HepG2 (cell line): Measurements from ENCODE around the gene MYCBPAP. TPM values are rescaled to one million over a fixed set of nuclear protein-coding genes. Genes with fewer than 3 reads are reported as not detected.

Experiments
- ATAC-seq: fragments of 200-7000 bp; cut with Tn5 transposase; 3 replicates; pipeline ENCODE4 v1.9.1; 2020; ENCODE audit warnings: mild to moderate bottlenecking, moderate library complexity
- BruUV-seq: library from RNA; stranded (reverse); fragments of 400-500 nt; replicated peaks from 2 replicates; lab custom pipeline; 2021; lab: Mats Ljungman, UMichigan
- CTCF ChIA-PET: fragments of 300-600 bp; formaldehyde crosslinking; extraction: SDS; loops from one replicate; lab custom pipeline; 2021; ENCODE audit warnings: low total read pairs, inconsistent platforms, low intra/inter-chr PET ratio; lab: Yijun Ruan, JAX
- POLR2A ChIA-PET: fragments of 350-600 bp; sonication (Branson Sonifier 250); formaldehyde crosslinking; loops from one replicate; lab custom pipeline; 2020; ENCODE audit warnings: antibody characterized with exemption, inconsistent platforms; lab: Yijun Ruan, JAX
- DNase-seq: peaks from one replicate; pipeline ENCODE4 v3.0.0-alpha.2; 2015; ENCODE audit warnings: low spot score
- FAIRE-seq: peaks from 3 replicates; lab custom pipeline; 2011; peaks lifted over from hg19 to GRCh38; lab: Jason Lieb, UNC
- H2AFZ ChIP-seq: one replicate; pipeline ENCODE4 v1.6.1; 2011; ENCODE audit warnings: low read length, inconsistent platforms
- H3K27ac ChIP-seq: fragments of 300-600 bp; 3 replicates; pipeline ENCODE4 v1.8.0; 2011; ENCODE audit warnings: mixed run types, mild to moderate bottlenecking, mixed read lengths, low read length, inconsistent platforms; ENCODE audit not compliant: insufficient read depth; ENCODE audit errors: extremely low read length
- H3K27me3 ChIP-seq, 2 experiments: fragments of 200-600 bp in 1 of 2; 2 replicates in 1 of 2; 3 replicates in 1 of 2; pipeline versions ENCODE4 v1.6.0 to v1.8.0; 2011; ENCODE audit warnings: low read length in 2 of 2, mild to moderate bottlenecking in 2 of 2, moderate library complexity in 2 of 2, inconsistent platforms in 1 of 2; ENCODE audit not compliant: insufficient read depth in 2 of 2, control insufficient read depth in 1 of 2
- H3K36me3 ChIP-seq, 2 experiments: fragments of 200-600 bp in 1 of 2; replicated peaks in 1 of 2; 2 replicates in 1 of 2; 3 replicates in 1 of 2; pipeline versions ENCODE4 v1.5.1 to v1.8.0; 2011; ENCODE audit warnings: low read length in 2 of 2, inconsistent platforms in 1 of 2; ENCODE audit not compliant: insufficient read depth in 2 of 2, control insufficient read depth in 1 of 2
- H3K4me1 ChIP-seq: 2 replicates; pipeline ENCODE4 v1.5.1; 2012; ENCODE audit warnings: low read length, inconsistent platforms; ENCODE audit not compliant: insufficient read depth
- H3K4me2 ChIP-seq: 2 replicates; pipeline ENCODE4 v1.6.0; 2011; ENCODE audit warnings: low read depth, low read length, inconsistent platforms
- H3K4me3 ChIP-seq, 3 experiments: fragments of 200-600 bp in 1 of 3; sonication (generic), shearing (Covaris generic) in 1 of 3; replicated peaks in 1 of 3; 2 replicates each; pipeline ENCODE4 v1.5.1; 2011 to 2016; ENCODE audit warnings: low read length in 3 of 3, inconsistent platforms in 2 of 3, low read depth in 2 of 3, mild to moderate bottlenecking in 2 of 3, control low read depth in 1 of 3, mixed read lengths in 1 of 3; ENCODE audit not compliant: insufficient read depth in 1 of 3
- H3K79me2 ChIP-seq: one replicate; pipeline ENCODE4 v1.6.1; 2011; ENCODE audit warnings: low read length, inconsistent platforms; ENCODE audit not compliant: insufficient read depth
- H3K9ac ChIP-seq: 2 replicates; pipeline ENCODE4 v1.6.0; 2011; ENCODE audit warnings: mild to moderate bottlenecking, low read depth, low read length, inconsistent platforms; ENCODE audit not compliant: insufficient read depth
- H3K9me3 ChIP-seq: 2 replicates; pipeline ENCODE4 v1.5.1; 2012; ENCODE audit warnings: mild to moderate bottlenecking, low read length
- H4K20me1 ChIP-seq: 2 replicates; pipeline ENCODE4 v1.6.0; 2011; ENCODE audit warnings: inconsistent platforms, mild to moderate bottlenecking, low read length, moderate library complexity; ENCODE audit not compliant: insufficient read depth
- ATF7 ChIP-seq, 2 experiments: fragments of 450-650 bp in 1 of 2; sonication (generic) in 1 of 2; formaldehyde crosslinking in 1 of 2; IDR thresholded peaks; 2 replicates each; pipeline versions ENCODE4 v1.4.0 to v1.6.1; 2016 to 2020; ENCODE audit warnings: antibody characterized with exemption in 1 of 2, mild to moderate bottlenecking in 1 of 2, missing genetic modification reagents in 1 of 2
- CEBPB ChIP-seq: IDR thresholded peaks from 2 replicates; pipeline ENCODE4 v1.6.1; 2011; ENCODE audit warnings: low read depth, low read length, improper control_type of control experiment, borderline replicate concordance
- E2F2 ChIP-seq: sonication (generic); formaldehyde crosslinking; IDR thresholded peaks from 2 replicates; pipeline ENCODE4 v1.4.0; 2020; ENCODE audit warnings: missing genetic modification reagents, borderline replicate concordance
- E2F5 ChIP-seq: sonication (generic); formaldehyde crosslinking; conservative IDR thresholded peaks from 2 replicates; pipeline ENCODE4 v1.4.0; 2020; ENCODE audit warnings: missing genetic modification reagents
- HNRNPLL ChIP-seq: fragments of 200-400 bp; formaldehyde crosslinking; IDR thresholded peaks from 2 replicates; pipeline ENCODE4 v1.6.1; 2017; ENCODE audit warnings: mild to moderate bottlenecking, low read depth, low read length; ENCODE audit not compliant: poor library complexity, severe bottlenecking
- IKZF1 ChIP-seq: fragments of 450-650 bp; IDR thresholded peaks from 2 replicates; pipeline ENCODE4 v1.7.1; 2016
- SMARCE1 ChIP-seq: fragments of 450-650 bp; IDR thresholded peaks from 2 replicates; pipeline ENCODE4 v1.6.1; 2017; ENCODE audit warnings: borderline replicate concordance
- TBX3 ChIP-seq: fragments of 450-650 bp; IDR thresholded peaks from 2 replicates; pipeline ENCODE4 v1.6.1; 2017; ENCODE audit warnings: antibody characterized with exemption, mild to moderate bottlenecking, inconsistent platforms, borderline replicate concordance
- WGBS: methylation state at CpG from one replicate; pipeline ENCODE4 v1.1.6; 2017; ENCODE audit warnings: low lambda C conversion rate; 5-methylcytosine and 5-hydroxymethylcytosine counted together
- in situ Hi-C: cut with HindIII; loops from 2 replicates; pipeline ENCODE4 v1.10.0; 2017; ENCODE audit warnings: low pct_unique_long_range_greater_than_20kb; ENCODE audit not compliant: extremely low pct_ligation_motif_present
- intact Hi-C: fragments of 100-400 bp; cut with micrococcal nuclease; formaldehyde crosslinking; loops from one replicate; pipeline ENCODE4 v1.10.0; 2022; ENCODE audit not compliant: unreplicated experiment
- polyA plus RNA-seq, 8 experiments: library from polyadenylated mRNA; depleted of rRNA in 3 of 8; stranded (reverse) in 7 of 8; unstranded in 1 of 8; fragments of >200 nt; fragmentation: Illumina TruSeq in 4 of 8; extraction: Trizol in 4 of 8; gene quantifications; 2 replicates each; pipeline versions ENCODE4 v1.2.1 to v1.2.3, GENCODE V29; 2011 to 2016; ENCODE audit warnings: low read depth in 4 of 8, missing spikeins in 1 of 8, mixed read lengths in 1 of 8; ENCODE audit not compliant: insufficient read depth in 1 of 8
- total RNA-seq, 5 experiments: library from RNA; depleted of rRNA; stranded (reverse); fragments of >200 nt; fragmentation: Illumina TruSeq; extraction: Trizol; gene quantifications; 2 replicates each; pipeline ENCODE4 v1.2.3, GENCODE V29; 2016; ENCODE audit warnings: low read depth in 1 of 5
- TF ChIP-seq, protein P1 (sequence below): sonication (generic); formaldehyde crosslinking; IDR thresholded peaks from 2 replicates; pipeline ENCODE4 v1.4.0; 2020; ENCODE audit warnings: missing genetic modification reagents

The MYCBPAP gene
- total and polyA plus RNA-seq, 2 of the 13 experiments (the other 11 are each of a cell fraction or from before 2014, with no cell fraction given) = 0.22 to 0.24 TPM

- in situ Hi-C loops = no loop called here
- H3K4me2 ChIP-seq = no peak overlapping the region
- intact Hi-C loops = no loop called here
- no peaks in the 10 kb centered on the region for H4K20me1 ChIP-seq
- no peak for FAIRE-seq
- no peak for TF ChIP-seq IKZF1
- peak; percentile 77 for TF ChIP-seq ATF7 (IDR thresholded peaks at IDR 0.05)
- TF ChIP-seq ATF7 (CRISPR knock-in tag; IDR thresholded peaks at IDR 0.05) = no peak
- TF ChIP-seq E2F2 (CRISPR knock-in tag) = no peak
- TF ChIP-seq, all 625 proteins: peak for 1
- POLR2A ChIA-PET = no interaction called here
- peaks cover 5 to 43% of the 10 kb centered on the region in 2 experiments; a peak in 4 of 5 replicates for H3K27me3 ChIP-seq
- DNase-seq (no peak), ATAC-seq (no peak)
- no peak overlapping the region for H2AFZ ChIP-seq
- BruUV-seq = no TSS peak
- no peaks in the 10 kb centered on the region for H3K36me3 ChIP-seq
- no peaks in the 10 kb centered on the region for H3K79me2 ChIP-seq
- no peak overlapping the region for H3K27ac ChIP-seq
- H3K9me3 ChIP-seq = no peaks in the 10 kb centered on the region
- no peak overlapping the region for H3K9ac ChIP-seq
- 79% methylated on average over 7 of the region's 7 CpGs for WGBS
- H3K4me1 ChIP-seq = peaks cover 54% of the 10 kb centered on the region
- H3K4me3 ChIP-seq = no peak overlapping the region
- CTCF ChIA-PET = no interaction called here
Observed at GRCh38 chr17:50529849-50530248, 21.6 kb downstream of the MYCBPAP start.

DNA sequence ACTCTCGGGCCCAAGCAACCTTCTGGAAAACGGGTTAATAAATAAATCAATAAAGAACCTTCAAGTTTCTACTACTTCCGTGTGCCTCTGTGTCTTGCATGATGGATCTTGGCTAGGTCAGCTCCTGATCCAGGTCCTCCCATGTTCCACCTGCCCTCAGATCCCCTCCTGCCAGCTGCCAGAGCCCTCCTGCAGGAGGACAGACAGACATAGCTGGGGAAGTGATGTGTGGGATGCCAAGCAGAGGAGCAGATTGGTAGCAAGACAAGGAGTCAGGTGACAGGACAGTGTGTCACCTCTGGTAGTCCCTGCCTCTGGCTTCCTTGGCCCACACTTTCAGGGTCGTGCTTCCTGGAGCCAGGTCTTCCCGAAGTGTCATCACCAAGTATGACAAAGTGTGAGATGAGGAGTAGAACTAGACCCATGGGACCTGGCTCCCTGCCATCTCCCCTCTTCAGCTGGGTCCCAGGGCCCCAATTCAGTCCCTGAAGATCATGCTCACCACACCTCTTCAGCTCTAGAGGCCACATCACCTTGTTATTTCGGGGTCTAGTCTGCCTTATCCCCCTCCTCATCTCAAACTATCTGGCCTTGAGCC lies 23.3 kb downstream of the MYCBPAP start:
- DNase-seq (no peak), ATAC-seq (no peak), FAIRE-seq (no peak)
- H3K9ac ChIP-seq = no peak overlapping the region
- no peaks in the 10 kb centered on the region for H3K9me3 ChIP-seq
- in situ Hi-C loops = no loop called here
- H3K4me1 ChIP-seq = peaks cover 55% of the 10 kb centered on the region
- no peak overlapping the region for H3K4me3 ChIP-seq
- ChIA-PET CTCF (interaction anchor here (0.6 kb wide), 1 partner anchor 736 kb away, joined by 3 read pairs; no protein-coding TSS in a partner anchor), POLR2A (interaction anchor here (0.7 to 3.8 kb wide), 7 partner anchors 8 to 95 kb away, joined by 3 to 40 read pairs (median 3); no protein-coding TSS in a partner anchor)
- BruUV-seq = no TSS peak
- no peak overlapping the region for H3K27ac ChIP-seq
- intact Hi-C loops = no loop called here
- peaks cover 5 to 43% of the 10 kb centered on the region in 2 experiments; a peak in 4 of 5 replicates for H3K27me3 ChIP-seq
- no peak overlapping the region for H2AFZ ChIP-seq
- H3K79me2 ChIP-seq = no peaks in the 10 kb centered on the region
- no peak overlapping the region for H3K4me2 ChIP-seq
- WGBS = 5% methylated on average over 6 of the region's 6 CpGs
- no peaks in the 10 kb centered on the region for H3K36me3 ChIP-seq
- H4K20me1 ChIP-seq = no peaks in the 10 kb centered on the region
- no peak for TF ChIP-seq CEBPB
- no peak for TF ChIP-seq SMARCE1
- no peak for TF ChIP-seq E2F5 (CRISPR knock-in tag)
- TF ChIP-seq, protein P1, sequence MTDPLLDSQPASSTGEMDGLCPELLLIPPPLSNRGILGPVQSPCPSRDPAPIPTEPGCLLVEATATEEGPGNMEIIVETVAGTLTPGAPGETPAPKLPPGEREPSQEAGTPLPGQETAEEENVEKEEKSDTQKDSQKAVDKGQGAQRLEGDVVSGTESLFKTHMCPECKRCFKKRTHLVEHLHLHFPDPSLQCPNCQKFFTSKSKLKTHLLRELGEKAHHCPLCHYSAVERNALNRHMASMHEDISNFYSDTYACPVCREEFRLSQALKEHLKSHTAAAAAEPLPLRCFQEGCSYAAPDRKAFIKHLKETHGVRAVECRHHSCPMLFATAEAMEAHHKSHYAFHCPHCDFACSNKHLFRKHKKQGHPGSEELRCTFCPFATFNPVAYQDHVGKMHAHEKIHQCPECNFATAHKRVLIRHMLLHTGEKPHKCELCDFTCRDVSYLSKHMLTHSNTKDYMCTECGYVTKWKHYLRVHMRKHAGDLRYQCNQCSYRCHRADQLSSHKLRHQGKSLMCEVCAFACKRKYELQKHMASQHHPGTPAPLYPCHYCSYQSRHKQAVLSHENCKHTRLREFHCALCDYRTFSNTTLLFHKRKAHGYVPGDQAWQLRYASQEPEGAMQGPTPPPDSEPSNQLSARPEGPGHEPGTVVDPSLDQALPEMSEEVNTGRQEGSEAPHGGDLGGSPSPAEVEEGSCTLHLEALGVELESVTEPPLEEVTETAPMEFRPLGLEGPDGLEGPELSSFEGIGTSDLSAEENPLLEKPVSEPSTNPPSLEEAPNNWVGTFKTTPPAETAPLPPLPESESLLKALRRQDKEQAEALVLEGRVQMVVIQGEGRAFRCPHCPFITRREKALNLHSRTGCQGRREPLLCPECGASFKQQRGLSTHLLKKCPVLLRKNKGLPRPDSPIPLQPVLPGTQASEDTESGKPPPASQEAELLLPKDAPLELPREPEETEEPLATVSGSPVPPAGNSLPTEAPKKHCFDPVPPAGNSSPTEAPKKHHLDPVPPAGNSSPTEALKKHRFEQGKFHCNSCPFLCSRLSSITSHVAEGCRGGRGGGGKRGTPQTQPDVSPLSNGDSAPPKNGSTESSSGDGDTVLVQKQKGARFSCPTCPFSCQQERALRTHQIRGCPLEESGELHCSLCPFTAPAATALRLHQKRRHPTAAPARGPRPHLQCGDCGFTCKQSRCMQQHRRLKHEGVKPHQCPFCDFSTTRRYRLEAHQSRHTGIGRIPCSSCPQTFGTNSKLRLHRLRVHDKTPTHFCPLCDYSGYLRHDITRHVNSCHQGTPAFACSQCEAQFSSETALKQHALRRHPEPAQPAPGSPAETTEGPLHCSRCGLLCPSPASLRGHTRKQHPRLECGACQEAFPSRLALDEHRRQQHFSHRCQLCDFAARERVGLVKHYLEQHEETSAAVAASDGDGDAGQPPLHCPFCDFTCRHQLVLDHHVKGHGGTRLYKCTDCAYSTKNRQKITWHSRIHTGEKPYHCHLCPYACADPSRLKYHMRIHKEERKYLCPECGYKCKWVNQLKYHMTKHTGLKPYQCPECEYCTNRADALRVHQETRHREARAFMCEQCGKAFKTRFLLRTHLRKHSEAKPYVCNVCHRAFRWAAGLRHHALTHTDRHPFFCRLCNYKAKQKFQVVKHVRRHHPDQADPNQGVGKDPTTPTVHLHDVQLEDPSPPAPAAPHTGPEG (CRISPR knock-in tag) = no peak
- no peak for TF ChIP-seq HNRNPLL
- no peak for TF ChIP-seq TBX3
